Natural killer cell (primary cell): Measurements from ENCODE around the gene KCNF1. TPM values are rescaled to one million over a fixed set of nuclear protein-coding genes. Genes with fewer than 3 reads are reported as not detected.

Source experiments
- ATAC-seq, 3 donors: fragments of 150-1000 bp in 2 of 3; fragments of 200-7000 bp in 1 of 3; cut with Tn5 transposase; 1 replicate in 1 of 3; 2 replicates in 2 of 3; pipeline ENCODE4 v1.10.0; 2021; ENCODE audit warnings: mild to moderate bottlenecking in 2 of 3, moderate library complexity in 2 of 3
- DNase-seq, 2 donors: peaks; one replicate each; pipeline versions ENCODE4 v3.0.0 to v3.0.0-alpha.2; 2013 to 2021; ENCODE audit warnings: mixed read lengths in 1 of 2
- H3K27ac ChIP-seq: one replicate; pipeline ENCODE4 v1.5.1; 2013; ENCODE audit warnings: mild to moderate bottlenecking, low read length
- H3K27me3 ChIP-seq: one replicate; pipeline ENCODE4 v1.6.1; 2013; ENCODE audit warnings: low read length; ENCODE audit not compliant: control insufficient read depth, insufficient read depth
- H3K36me3 ChIP-seq: one replicate; pipeline ENCODE4 v1.6.1; 2013; ENCODE audit warnings: low read length; ENCODE audit not compliant: control insufficient read depth, insufficient read depth
- H3K4me1 ChIP-seq: one replicate; pipeline ENCODE4 v1.6.1; 2013; ENCODE audit warnings: low read length; ENCODE audit not compliant: control insufficient read depth, insufficient read depth
- H3K4me3 ChIP-seq: one replicate; pipeline ENCODE4 v1.5.1; 2013; ENCODE audit warnings: low read length
- H3K9me3 ChIP-seq: one replicate; pipeline ENCODE4 v1.6.1; 2013; ENCODE audit warnings: low read length; ENCODE audit not compliant: control insufficient read depth, insufficient read depth
- H3K27ac Mint-ChIP-seq, 2 donors: one replicate each; pipeline ENCODE4 v1.8.0; 2022; ENCODE audit warnings: mild to moderate bottlenecking in 2 of 2, mixed read lengths in 2 of 2, moderate library complexity in 1 of 2
- H3K27me3 Mint-ChIP-seq, 2 donors: one replicate each; pipeline ENCODE4 v1.8.0; 2022; ENCODE audit warnings: low read depth in 2 of 2, mixed read lengths in 2 of 2
- H3K36me3 Mint-ChIP-seq: one replicate; pipeline ENCODE4 v1.8.0; 2022; ENCODE audit warnings: mixed read lengths
- H3K4me1 Mint-ChIP-seq, 2 donors: one replicate each; pipeline ENCODE4 v1.8.0; 2022; ENCODE audit warnings: mixed read lengths in 2 of 2
- H3K4me3 Mint-ChIP-seq: one replicate; pipeline ENCODE4 v1.8.0; 2022; ENCODE audit warnings: mild to moderate bottlenecking, moderate library complexity, mixed read lengths
- H3K9me3 Mint-ChIP-seq, 2 donors: one replicate each; pipeline ENCODE4 v1.8.0; 2022; ENCODE audit warnings: mixed read lengths in 2 of 2
- CTCF ChIP-seq: fragments of 200-600 bp; IDR thresholded peaks from one replicate; pipeline ENCODE4 v1.8.0; 2022; ENCODE audit warnings: antibody characterized with exemption
- WGBS: methylation state at CpG from one replicate; pipeline ENCODE4 v1.1.7; 2013; ENCODE audit warnings: missing lambda C conversion rate; ENCODE audit not compliant: insufficient coverage; 5-methylcytosine and 5-hydroxymethylcytosine counted together
- intact Hi-C: fragments of 100-400 bp; cut with micrococcal nuclease; formaldehyde crosslinking; loops from one replicate; pipeline ENCODE4 v1.14.2; 2022
- total RNA-seq, 4 donors: library from RNA; stranded (reverse); fragments of 120-200 nt in 1 of 4; gene quantifications; one replicate each; pipeline versions ENCODE4 v1.2.3 to v1.2.4, GENCODE V29; 2013 to 2022

Gene KCNF1
- total RNA-seq, 3 donors from 2014 or later (not counting 1 experiment from before 2014, with no cell fraction given) = not detected

GRCh38 chr2:10932345-10933151 lies 20.8 kb downstream of the KCNF1 start:
- intact Hi-C loops = no loop called here

GRCh38 chr2:10933700-10934225 lies 22.0 kb downstream of the KCNF1 start:
- Histone ChIP-seq H3K4me1 (no peaks in the 10 kb centered on the region), H3K27ac (no peak overlapping the region), H3K9me3 (peaks cover 4% of the 10 kb centered on the region), H3K4me3 (no peak overlapping the region), H3K27me3 (no peaks in the 10 kb centered on the region), H3K36me3 (no peaks in the 10 kb centered on the region)
- no peak for DNase-seq
- no peak for ATAC-seq
- intact Hi-C loops = no loop called here
- Mint-ChIP-seq H3K27ac (no peak overlapping the region), H3K4me3 (no peak overlapping the region), H3K36me3 (peaks cover 2% of the 10 kb centered on the region), H3K4me1 (no peaks in the 10 kb centered on the region), H3K27me3 (peaks cover 12 to 19% of the 10 kb centered on the region in 2 donors), H3K9me3 (no peaks in the 10 kb centered on the region)
- WGBS = 89% methylated on average over 11 of the region's 11 CpGs
- no peak for TF ChIP-seq CTCF

More at GRCh38 chr2:10932345-10933151, 20.8 kb downstream of the KCNF1 start:
- Histone ChIP-seq H3K4me3 (no peak overlapping the region), H3K9me3 (no peaks in the 10 kb centered on the region), H3K4me1 (no peaks in the 10 kb centered on the region), H3K27ac (no peak overlapping the region), H3K36me3 (no peaks in the 10 kb centered on the region), H3K27me3 (no peaks in the 10 kb centered on the region)
- H3K4me3 Mint-ChIP-seq = no peak overlapping the region
- TF ChIP-seq CTCF = no peak
- H3K4me1 Mint-ChIP-seq = no peaks in the 10 kb centered on the region
- peaks cover 15 to 23% of the 10 kb centered on the region in 2 donors for H3K27me3 Mint-ChIP-seq
- H3K9me3 Mint-ChIP-seq = no peaks in the 10 kb centered on the region
- DNase-seq (no peak), ATAC-seq (no peak)
- 82% methylated on average over 17 of the region's 17 CpGs for WGBS
- H3K36me3 Mint-ChIP-seq = no peaks in the 10 kb centered on the region
- H3K27ac Mint-ChIP-seq = no peak overlapping the region

GRCh38 chr2:10934308-10934978 lies 22.7 kb downstream of the KCNF1 start:
- Histone ChIP-seq H3K27me3 (no peaks in the 10 kb centered on the region), H3K36me3 (no peaks in the 10 kb centered on the region), H3K4me3 (no peak overlapping the region), H3K27ac (no peak overlapping the region), H3K9me3 (peaks cover 10% of the 10 kb centered on the region), H3K4me1 (no peaks in the 10 kb centered on the region)
- ATAC-seq = no peak
- no peak overlapping the region for H3K27ac Mint-ChIP-seq
- peaks cover 9 to 12% of the 10 kb centered on the region in 2 donors for H3K27me3 Mint-ChIP-seq
- peaks cover 9% of the 10 kb centered on the region for H3K36me3 Mint-ChIP-seq
- TF ChIP-seq CTCF = no peak
- H3K4me3 Mint-ChIP-seq = no peak overlapping the region
- intact Hi-C loops = no loop called here
- no peaks in the 10 kb centered on the region for H3K4me1 Mint-ChIP-seq
- no peak for DNase-seq
- 63% methylated on average over 7 of the region's 7 CpGs for WGBS
- H3K9me3 Mint-ChIP-seq = peaks cover 5 to 6% of the 10 kb centered on the region in 2 donors
